HepG2 (cell line): ENCODE data around the gene REEP2. TPM values are rescaled to one million over a fixed set of nuclear protein-coding genes. Genes with fewer than 3 reads are reported as not detected.

ENCODE experiments used
- GRHL1 ChIP-seq: sonication (generic); formaldehyde crosslinking; conservative IDR thresholded peaks from 2 replicates; pipeline ENCODE4 v1.8.0; 2022; ENCODE audit warnings: missing genetic modification reagents
- HNRNPK ChIP-seq: fragments of 200-400 bp; formaldehyde crosslinking; IDR thresholded peaks from 2 replicates; pipeline ENCODE4 v1.6.1; 2018; ENCODE audit warnings: low read length, low read depth, moderate library complexity, mild to moderate bottlenecking; ENCODE audit not compliant: poor library complexity, severe bottlenecking
- HOMEZ ChIP-seq: IDR thresholded peaks from 2 replicates; pipeline ENCODE4 v1.6.1; 2016; ENCODE audit warnings: low read depth
- HOXD1 ChIP-seq: sonication (generic); formaldehyde crosslinking; IDR thresholded peaks from 2 replicates; pipeline ENCODE4 v1.5.0; 2020; ENCODE audit warnings: missing genetic modification reagents
- MED13 ChIP-seq: sonication (generic); formaldehyde crosslinking; IDR thresholded peaks from 2 replicates; pipeline ENCODE4 v1.5.0; 2020; ENCODE audit warnings: missing genetic modification reagents
- MEIS2 ChIP-seq: sonication (generic); formaldehyde crosslinking; IDR thresholded peaks from 2 replicates; pipeline ENCODE4 v1.9.0; 2021; ENCODE audit warnings: mild to moderate bottlenecking, missing genetic modification reagents
- MIER3 ChIP-seq: IDR thresholded peaks from 2 replicates; pipeline ENCODE4 v1.6.1; 2016; ENCODE audit warnings: missing compliant biosample characterization, borderline replicate concordance
- MIXL1 ChIP-seq: IDR thresholded peaks from 2 replicates; pipeline ENCODE4 v1.6.1; 2016
- MXI1 ChIP-seq: IDR thresholded peaks from 3 replicates; pipeline ENCODE4 v1.6.1; 2012; ENCODE audit warnings: low read depth, low read length, inconsistent platforms, borderline replicate concordance
- PRPF4 ChIP-seq: fragments of 200-400 bp; formaldehyde crosslinking; IDR thresholded peaks from 2 replicates; pipeline ENCODE4 v1.6.1; 2016; ENCODE audit warnings: low read length, low read depth; ENCODE audit not compliant: poor library complexity, severe bottlenecking
- SKI ChIP-seq: fragments of 450-650 bp; IDR thresholded peaks from one replicate; pipeline ENCODE4 v1.6.1; 2018; ENCODE audit warnings: mild to moderate bottlenecking; ENCODE audit not compliant: partially characterized antibody
- SP4 ChIP-seq: sonication (generic); formaldehyde crosslinking; IDR thresholded peaks from 2 replicates; pipeline ENCODE4 v1.8.1; 2023; ENCODE audit warnings: mild to moderate bottlenecking, missing genetic modification reagents
- SP5 ChIP-seq: IDR thresholded peaks from 2 replicates; pipeline ENCODE4 v1.6.1; 2016; ENCODE audit warnings: low read depth, borderline replicate concordance
- TRIM22 ChIP-seq: fragments of 450-650 bp; IDR thresholded peaks from 2 replicates; pipeline ENCODE4 v1.6.1; 2017
- ZFAT ChIP-seq: sonication (generic); formaldehyde crosslinking; conservative IDR thresholded peaks from 2 replicates; pipeline ENCODE4 v1.8.1; 2023; ENCODE audit warnings: missing genetic modification reagents, inconsistent platforms
- ZGPAT ChIP-seq: IDR thresholded peaks from 2 replicates; pipeline ENCODE4 v1.6.1; 2016; ENCODE audit warnings: mild to moderate bottlenecking
- ZNF232 ChIP-seq: sonication (generic); formaldehyde crosslinking; IDR thresholded peaks from 2 replicates; pipeline ENCODE4 v1.4.0; 2020; ENCODE audit warnings: missing genetic modification reagents, borderline replicate concordance
- ZNF253 ChIP-seq: sonication (generic); formaldehyde crosslinking; IDR thresholded peaks from 2 replicates; pipeline ENCODE4 v1.8.0; 2022; ENCODE audit warnings: mild to moderate bottlenecking, missing genetic modification reagents, borderline replicate concordance
- ZNF570 ChIP-seq: sonication (generic); formaldehyde crosslinking; IDR thresholded peaks from 2 replicates; pipeline ENCODE4 v1.4.0; 2020; ENCODE audit warnings: mild to moderate bottlenecking, missing genetic modification reagents, borderline replicate concordance
- ZNF576 ChIP-seq: sonication (generic); formaldehyde crosslinking; IDR thresholded peaks from 2 replicates; pipeline ENCODE4 v1.4.0; 2020; ENCODE audit warnings: mild to moderate bottlenecking, missing genetic modification reagents
- ZNF839 ChIP-seq: sonication (generic); formaldehyde crosslinking; IDR thresholded peaks from 2 replicates; pipeline ENCODE4 v1.4.0; 2020; ENCODE audit warnings: missing genetic modification reagents, mild to moderate bottlenecking, borderline replicate concordance
- polyA plus RNA-seq, 8 experiments: library from polyadenylated mRNA; depleted of rRNA in 3 of 8; stranded (reverse) in 7 of 8; unstranded in 1 of 8; fragments of >200 nt; fragmentation: Illumina TruSeq in 4 of 8; extraction: Trizol in 4 of 8; gene quantifications; 2 replicates each; pipeline versions ENCODE4 v1.2.1 to v1.2.3, GENCODE V29; 2011 to 2016; ENCODE audit warnings: low read depth in 4 of 8, missing spikeins in 1 of 8, mixed read lengths in 1 of 8; ENCODE audit not compliant: insufficient read depth in 1 of 8
- total RNA-seq, 5 experiments: library from RNA; depleted of rRNA; stranded (reverse); fragments of >200 nt; fragmentation: Illumina TruSeq; extraction: Trizol; gene quantifications; 2 replicates each; pipeline ENCODE4 v1.2.3, GENCODE V29; 2016; ENCODE audit warnings: low read depth in 1 of 5

Gene REEP2
- total and polyA plus RNA-seq, 2 of the 13 experiments (the other 11 are each of a cell fraction or from before 2014, with no cell fraction given), result 5.3 to 7.8 TPM

GRCh38 chr5:138491669-138492559, 53.1 kb downstream of the REEP2 start (continued):
- TF ChIP-seq ZNF839 (CRISPR knock-in tag), result no peak
- TF ChIP-seq GRHL1 (CRISPR knock-in tag), result no peak
- no peak for TF ChIP-seq MED13 (CRISPR knock-in tag)
- no peak for TF ChIP-seq HOMEZ
- no peak for TF ChIP-seq ZNF253 (CRISPR knock-in tag)
- peak; percentile 70 for TF ChIP-seq MEIS2
- no peak for TF ChIP-seq ZNF232 (CRISPR knock-in tag)
- no peak for TF ChIP-seq SKI
- no peak for TF ChIP-seq MIER3
- peak; percentile 71 for TF ChIP-seq SP4 (CRISPR knock-in tag)
- TF ChIP-seq ZNF576 (CRISPR knock-in tag), result no peak
- TF ChIP-seq HNRNPK, result peak; percentile 58
- TF ChIP-seq PRPF4, result no peak
- no peak for TF ChIP-seq MIXL1
- no peak for TF ChIP-seq TRIM22
- no peak for TF ChIP-seq SP5
- TF ChIP-seq ZNF570 (CRISPR knock-in tag), result no peak
- 0 out of 3 replicates have a peak, but pooled peaks have one; percentile 12 for TF ChIP-seq MXI1
- TF ChIP-seq ZFAT (CRISPR knock-in tag), result no peak
- TF ChIP-seq ZGPAT, result peak; percentile 23; the same call in 1 of the 2 replicates
- TF ChIP-seq HOXD1 (CRISPR knock-in tag), result no peak; the same call in 1 of the 2 replicates
